GM23248 (cell line): ENCODE measurements around the gene TTC16.

Experiments used
- EZH2 ChIP-seq: fragments of 200-600 bp; sonication (generic); IDR thresholded peaks from 2 replicates; pipeline ENCODE4 v1.6.1; 2018; ENCODE audit warnings: antibody characterized with exemption, mild to moderate bottlenecking; ENCODE audit not compliant: insufficient read depth, poor library complexity, severe bottlenecking
- EZH2phosphoT487 ChIP-seq: fragments of 200-600 bp; sonication (generic); IDR thresholded peaks from 2 replicates; pipeline ENCODE4 v1.6.1; 2018; ENCODE audit warnings: antibody characterized with exemption, moderate library complexity, mild to moderate bottlenecking, low read depth; ENCODE audit not compliant: insufficient read depth

DNA sequence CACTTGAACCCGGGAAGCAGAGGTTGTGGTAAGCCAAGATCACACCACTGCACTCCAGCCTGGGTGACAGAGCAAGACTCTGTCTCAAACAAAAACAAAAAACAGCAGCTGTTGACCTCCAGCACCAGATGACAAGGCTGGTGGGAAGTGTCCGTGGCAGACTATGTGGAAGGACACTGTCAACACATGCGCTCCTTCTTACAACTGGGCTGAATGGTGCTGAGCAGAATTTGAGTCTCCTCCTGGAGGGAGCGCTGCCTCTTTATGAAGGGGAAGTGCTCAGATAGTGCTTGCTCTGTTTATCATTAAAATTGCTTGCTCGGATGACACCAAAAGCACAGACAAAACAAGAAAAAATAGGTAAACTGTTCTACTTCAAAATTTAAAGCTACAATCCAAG, 18.3 kb upstream of the TTC16 start:
- TF ChIP-seq EZH2: no peak
- no peak for TF ChIP-seq EZH2phosphoT487
